SK-N-SH (cell line): ENCODE measurements around the gene FAM9C. TPM values are rescaled to one million over a fixed set of nuclear protein-coding genes. Genes with fewer than 3 reads are reported as not detected.

Source experiments
- CTCF ChIA-PET: fragments of 300-600, 350-600 bp; formaldehyde crosslinking; extraction: SDS; loops from one replicate; lab custom pipeline; 2021; lab: Yijun Ruan, JAX
- POLR2A ChIA-PET: fragments of 350-600 bp; sonication (Branson Sonifier 250); formaldehyde crosslinking; extraction: SDS; loops from one replicate; lab custom pipeline; 2020; ENCODE audit warnings: antibody characterized with exemption, inconsistent platforms; lab: Yijun Ruan, JAX
- DNase-seq: peaks from one replicate; pipeline ENCODE4 v3.0.0; 2012
- H2AFZ ChIP-seq: fragments of 200-600 bp; sonication (generic); 2 replicates; pipeline ENCODE4 v1.8.1; 2016; ENCODE audit warnings: antibody characterized with exemption, mild to moderate bottlenecking, low read depth
- H3F3A ChIP-seq: fragments of 200-600 bp; sonication (generic); replicated peaks from 2 replicates; pipeline ENCODE3; 2016; ENCODE audit warnings: antibody characterized with exemption, mild to moderate bottlenecking; ENCODE audit not compliant: insufficient read depth
- H3K27ac ChIP-seq, 2 experiments: fragments of 200-500 bp in 1 of 2; fragments of 200-600 bp in 1 of 2; sonication (Bioruptor generic) in 1 of 2; sonication (generic), shearing (Covaris generic) in 1 of 2; 2 replicates each; pipeline versions ENCODE4 v1.5.1 to v1.6.1; 2014 to 2016; ENCODE audit warnings: low read depth in 2 of 2, inconsistent platforms in 1 of 2, low read length in 1 of 2, mild to moderate bottlenecking in 1 of 2, mixed read lengths in 1 of 2
- H3K27me3 ChIP-seq: fragments of 200-600 bp; sonication (generic), shearing (Covaris generic); 2 replicates; pipeline ENCODE4 v1.6.1; 2016; ENCODE audit warnings: mixed run types; ENCODE audit not compliant: insufficient read depth
- H3K36me3 ChIP-seq, 2 experiments: fragments of 200-500 bp in 1 of 2; fragments of 200-600 bp in 1 of 2; sonication (Bioruptor generic) in 1 of 2; sonication (generic) in 1 of 2; replicated peaks in 1 of 2; 2 replicates each; pipeline versions ENCODE3 to v1.5.1; 2014 to 2016; ENCODE audit warnings: low read length in 1 of 2, mild to moderate bottlenecking in 1 of 2; ENCODE audit not compliant: insufficient read depth in 2 of 2, control insufficient read depth in 1 of 2
- H3K4me1 ChIP-seq, 2 experiments: fragments of 200-500 bp in 1 of 2; fragments of 200-600 bp in 1 of 2; sonication (Bioruptor generic) in 1 of 2; sonication (generic), shearing (Covaris generic) in 1 of 2; 2 replicates each; pipeline versions ENCODE4 v1.5.1 to v1.6.1; 2014 to 2016; ENCODE audit warnings: low read depth in 1 of 2, low read length in 1 of 2, mixed run types in 1 of 2; ENCODE audit not compliant: insufficient read depth in 2 of 2, control insufficient read depth in 1 of 2
- H3K4me2 ChIP-seq: fragments of 200-600 bp; sonication (generic), shearing (Covaris generic); 2 replicates; pipeline ENCODE4 v1.6.1; 2017; ENCODE audit warnings: mixed run types
- H3K4me3 ChIP-seq, 2 experiments: fragments of 200-500 bp in 1 of 2; fragments of 200-600 bp in 1 of 2; sonication (Bioruptor generic) in 1 of 2; sonication (generic), shearing (Covaris generic) in 1 of 2; 2 replicates each; pipeline versions ENCODE4 v1.5.1 to v1.8.1; 2014 to 2016; ENCODE audit warnings: low read depth in 2 of 2, inconsistent platforms in 1 of 2, low read length in 1 of 2, mild to moderate bottlenecking in 1 of 2, mixed read lengths in 1 of 2, moderate library complexity in 1 of 2
- H3K79me2 ChIP-seq: fragments of 200-600 bp; sonication (generic); 2 replicates; pipeline ENCODE4 v1.8.1; 2017; ENCODE audit warnings: mild to moderate bottlenecking; ENCODE audit not compliant: insufficient read depth
- H3K9ac ChIP-seq: fragments of 200-600 bp; sonication (generic); 2 replicates; pipeline ENCODE4 v1.6.1; 2017; ENCODE audit warnings: mixed run types
- H3K9me2 ChIP-seq: fragments of 200-600 bp; sonication (generic); 2 replicates; pipeline ENCODE4 v1.6.1; 2017; ENCODE audit warnings: mixed run types
- H3K9me3 ChIP-seq: fragments of 200-600 bp; sonication (generic); 2 replicates; pipeline ENCODE4 v1.6.1; 2017; ENCODE audit warnings: mixed run types, mild to moderate bottlenecking, moderate library complexity
- H4K20me1 ChIP-seq: fragments of 200-600 bp; sonication (generic); 2 replicates; pipeline ENCODE4 v1.6.1; 2017; ENCODE audit warnings: mild to moderate bottlenecking, mixed run types; ENCODE audit not compliant: insufficient read depth
- CHD2 ChIP-seq: fragments of 150-350 bp; IDR thresholded peaks from 2 replicates; pipeline ENCODE4 v1.6.1; 2018; ENCODE audit warnings: low read length; ENCODE audit not compliant: partially characterized antibody
- ELF1 ChIP-seq: IDR thresholded peaks from 2 replicates; pipeline ENCODE4 v1.4.0; 2012
- EZH2phosphoT487 ChIP-seq: fragments of 200-600 bp; sonication (generic); IDR thresholded peaks from 2 replicates; pipeline ENCODE4 v1.6.1; 2017; ENCODE audit warnings: low read depth, mixed run types, mild to moderate bottlenecking, antibody characterized with exemption, moderate library complexity, borderline replicate concordance
- FOXJ3 ChIP-seq: sonication (generic); formaldehyde crosslinking; IDR thresholded peaks from 2 replicates; pipeline ENCODE4 v1.5.1; 2020; ENCODE audit warnings: mild to moderate bottlenecking, missing genetic modification reagents
- GABPA ChIP-seq: IDR thresholded peaks from 2 replicates; pipeline ENCODE4 v1.4.0; 2012; ENCODE audit warnings: low read depth, mild to moderate bottlenecking
- GATA2 ChIP-seq: sonication (generic); formaldehyde crosslinking; IDR thresholded peaks from 2 replicates; pipeline ENCODE4 v1.5.0; 2020; ENCODE audit warnings: mild to moderate bottlenecking, missing genetic modification reagents
- MAX ChIP-seq: IDR thresholded peaks from 2 replicates; pipeline ENCODE4 v1.4.0; 2012; ENCODE audit warnings: low read depth
- NFIC ChIP-seq: IDR thresholded peaks from 2 replicates; pipeline ENCODE4 v1.4.0; 2012; ENCODE audit warnings: borderline replicate concordance
- PBX3 ChIP-seq: IDR thresholded peaks from 2 replicates; pipeline ENCODE4; 2012
- POLR2AphosphoS5 ChIP-seq: IDR thresholded peaks from 2 replicates; pipeline ENCODE4 v1.6.1; 2012; ENCODE audit warnings: low read depth, low read length
- RAD21 ChIP-seq: IDR thresholded peaks from 2 replicates; pipeline ENCODE4 v1.6.1; 2012; ENCODE audit warnings: mild to moderate bottlenecking, low read length
- RCOR1 ChIP-seq: fragments of 150-350 bp; IDR thresholded peaks from 2 replicates; pipeline ENCODE4 v1.6.1; 2017; ENCODE audit warnings: antibody characterized with exemption, low read length
- REST ChIP-seq: IDR thresholded peaks from 2 replicates; pipeline ENCODE4 v1.6.1; 2012; ENCODE audit warnings: mild to moderate bottlenecking, low read depth, low read length, moderate library complexity
- RFX5 ChIP-seq: IDR thresholded peaks from 2 replicates; pipeline ENCODE4 v1.6.1; 2012; ENCODE audit warnings: mild to moderate bottlenecking, improper control_type of control experiment, low read length
- SIN3A ChIP-seq: IDR thresholded peaks from 2 replicates; pipeline ENCODE4 v1.6.1; 2012; ENCODE audit warnings: low read depth, mild to moderate bottlenecking, low read length, moderate library complexity, borderline replicate concordance
- SMC3 ChIP-seq: IDR thresholded peaks from 2 replicates; pipeline ENCODE4 v1.6.1; 2012; ENCODE audit warnings: low read depth, low read length, improper control_type of control experiment
- USF1 ChIP-seq: IDR thresholded peaks from 2 replicates; pipeline ENCODE4 v1.4.0; 2012; ENCODE audit warnings: low read depth, borderline replicate concordance
- YY1 ChIP-seq: IDR thresholded peaks from 2 replicates; pipeline ENCODE4 v1.4.0; 2012; ENCODE audit warnings: low read depth, mild to moderate bottlenecking
- WGBS: methylation state at CpG from one replicate; pipeline ENCODE4 v1.1.6; 2017; ENCODE audit warnings: low lambda C conversion rate; 5-methylcytosine and 5-hydroxymethylcytosine counted together
- polyA plus RNA-seq, 3 experiments: library from polyadenylated mRNA; depleted of rRNA; stranded (reverse); fragments of >200 nt; gene quantifications; 2 replicates each; pipeline ENCODE4 v1.2.3, GENCODE V29; 2012

Gene FAM9C
- polyA plus RNA-seq, 1 of the 3 experiments (the other 2 are of a cell fraction) = 2.6 TPM

GRCh38 chrX:13053171-13053570, 8.8 kb upstream of the FAM9C start:
- no peak for DNase-seq
- H3K27ac ChIP-seq = no peak overlapping the region
- H3K9me3 ChIP-seq = no peaks in the 10 kb centered on the region
- TF ChIP-seq RAD21 (no peak), SMC3 (no peak), EZH2phosphoT487 (no peak), GABPA (no peak), PBX3 (no peak), FOXJ3 (CRISPR knock-in tag) (no peak), YY1 (no peak), POLR2AphosphoS5 (no peak), MAX (no peak), NFIC (no peak), ELF1 (no peak), GATA2 (CRISPR knock-in tag) (no peak)
- H2AFZ ChIP-seq = no peak overlapping the region
- no peaks in the 10 kb centered on the region for H3K79me2 ChIP-seq
- no peak overlapping the region for H3K4me3 ChIP-seq
- no peaks in the 10 kb centered on the region for H3K9me2 ChIP-seq
- H3K4me2 ChIP-seq = no peak overlapping the region
- POLR2A ChIA-PET = no interaction called here
- no peak overlapping the region for H3K9ac ChIP-seq
- H4K20me1 ChIP-seq = no peaks in the 10 kb centered on the region
- no peaks in the 10 kb centered on the region for H3K36me3 ChIP-seq
- peaks cover 0 to 9% of the 10 kb centered on the region in 2 experiments; a peak in 1 of 4 replicates for H3K4me1 ChIP-seq
- H3F3A ChIP-seq = no peaks in the 10 kb centered on the region
- CTCF ChIA-PET = no interaction called here
- H3K27me3 ChIP-seq = no peaks in the 10 kb centered on the region

GRCh38 chrX:13051529-13052172, 7.2 kb upstream of the FAM9C start:
- CTCF ChIA-PET = no interaction called here
- peak overlapping the region; percentile 56 for H2AFZ ChIP-seq
- no peak for DNase-seq

More at GRCh38 chrX:13051529-13052172, 7.2 kb upstream of the FAM9C start:
- H3K27me3 ChIP-seq = no peaks in the 10 kb centered on the region
- 66% methylated on average over 4 of the region's 4 CpGs for WGBS
- H4K20me1 ChIP-seq = no peaks in the 10 kb centered on the region
- TF ChIP-seq RAD21 (no peak), POLR2AphosphoS5 (no peak), EZH2phosphoT487 (no peak), MAX (no peak), SIN3A (no peak), ELF1 (no peak), REST (no peak), USF1 (no peak), RFX5 (no peak), CHD2 (no peak), RCOR1 (no peak), FOXJ3 (CRISPR knock-in tag) (no peak), GATA2 (CRISPR knock-in tag) (no peak), PBX3 (no peak), NFIC (no peak)
- H3K27ac ChIP-seq = peak overlapping the region in 1 of 2 experiments; percentile 11; a peak in 1 of 4 replicates
- H3K9ac ChIP-seq = no peak overlapping the region
- peaks cover 8% of the 10 kb centered on the region for H3F3A ChIP-seq
- H3K9me3 ChIP-seq = no peaks in the 10 kb centered on the region
- no peaks in the 10 kb centered on the region for H3K9me2 ChIP-seq
- no peak overlapping the region for H3K4me3 ChIP-seq
- H3K36me3 ChIP-seq = no peaks in the 10 kb centered on the region
- POLR2A ChIA-PET = no interaction called here
- peaks cover 0 to 12% of the 10 kb centered on the region in 2 experiments; a peak in 1 of 4 replicates for H3K4me1 ChIP-seq
- H3K4me2 ChIP-seq = no peak overlapping the region
- H3K79me2 ChIP-seq = no peaks in the 10 kb centered on the region
